ENCODE measurements around the gene RALBP1. TPM values are rescaled to one million over a fixed set of nuclear protein-coding genes. Genes with fewer than 3 reads are reported as not detected.

The RALBP1 gene
- total and polyA plus RNA-seq, 9 of the 15 experiments (the other 6 are each of a cell fraction or from before 2014, with no cell fraction given) = 10.9 to 70.0 (median 61.3) TPM

- TF ChIP-seq ATF3 (IDR thresholded peaks at IDR 0.05) = no peak; the same call in 1 of the 2 replicates
- peak; percentile 39; the same call in 1 of the 2 replicates for TF ChIP-seq ATF3 (CRISPR knock-in tag; conservative IDR thresholded peaks at IDR 0.05)
- no peak for TF ChIP-seq SRF (CRISPR knock-in tag; IDR thresholded peaks at IDR 0.05)
- no peak for TF ChIP-seq L3MBTL2 (IDR thresholded peaks at IDR 0.05)
- TF ChIP-seq, protein P1, sequence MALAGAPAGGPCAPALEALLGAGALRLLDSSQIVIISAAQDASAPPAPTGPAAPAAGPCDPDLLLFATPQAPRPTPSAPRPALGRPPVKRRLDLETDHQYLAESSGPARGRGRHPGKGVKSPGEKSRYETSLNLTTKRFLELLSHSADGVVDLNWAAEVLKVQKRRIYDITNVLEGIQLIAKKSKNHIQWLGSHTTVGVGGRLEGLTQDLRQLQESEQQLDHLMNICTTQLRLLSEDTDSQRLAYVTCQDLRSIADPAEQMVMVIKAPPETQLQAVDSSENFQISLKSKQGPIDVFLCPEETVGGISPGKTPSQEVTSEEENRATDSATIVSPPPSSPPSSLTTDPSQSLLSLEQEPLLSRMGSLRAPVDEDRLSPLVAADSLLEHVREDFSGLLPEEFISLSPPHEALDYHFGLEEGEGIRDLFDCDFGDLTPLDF (CRISPR knock-in tag; IDR thresholded peaks at IDR 0.05) = 0 out of 2 replicates have a peak, but pooled peaks have one; percentile 40
- no peak for TF ChIP-seq TAF9B (IDR thresholded peaks at IDR 0.05; ENCODE audit: partially characterized antibody)
- TF ChIP-seq POLR3G (IDR thresholded peaks at IDR 0.05; ENCODE audit: extremely low read depth, insufficient read length, insufficient replicate concordance) = no peak
- TF ChIP-seq ATF4 (CRISPR knock-in tag; IDR thresholded peaks at IDR 0.05) = no peak
- TF ChIP-seq FOSL1 (tag; conservative IDR thresholded peaks at IDR 0.05) = peak; percentile 37; the same call in 1 of the 2 replicates
- no peak for TF ChIP-seq HDAC8 (tag; IDR thresholded peaks at IDR 0.05)
- TF ChIP-seq GTF2F1 (IDR thresholded peaks at IDR 0.05; ENCODE audit: low read depth, low read length) = no peak
- TF ChIP-seq BCOR (IDR thresholded peaks at IDR 0.05) = no peak; the same call in 1 of the 2 replicates
- peak; percentile 99 for TF ChIP-seq NFIC (IDR thresholded peaks at IDR 0.05)
- TF ChIP-seq ETV6 (IDR thresholded peaks at IDR 0.05; ENCODE audit: borderline replicate concordance in 1 of 2, low read depth in 2 of 2, low read length in 1 of 2) = no peak
- no peak for TF ChIP-seq ETV6 (CRISPR knock-in tag; IDR thresholded peaks at IDR 0.05; ENCODE audit: borderline replicate concordance)
- TF ChIP-seq, protein P2, sequence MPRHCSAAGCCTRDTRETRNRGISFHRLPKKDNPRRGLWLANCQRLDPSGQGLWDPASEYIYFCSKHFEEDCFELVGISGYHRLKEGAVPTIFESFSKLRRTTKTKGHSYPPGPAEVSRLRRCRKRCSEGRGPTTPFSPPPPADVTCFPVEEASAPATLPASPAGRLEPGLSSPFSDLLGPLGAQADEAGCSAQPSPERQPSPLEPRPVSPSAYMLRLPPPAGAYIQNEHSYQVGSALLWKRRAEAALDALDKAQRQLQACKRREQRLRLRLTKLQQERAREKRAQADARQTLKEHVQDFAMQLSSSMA (CRISPR knock-in tag; IDR thresholded peaks at IDR 0.05) = no peak
- peak; percentile 47; the same call in 1 of the 2 replicates for TF ChIP-seq NFIX (CRISPR knock-in tag; IDR thresholded peaks at IDR 0.05; ENCODE audit: low read depth)
- no peak for TF ChIP-seq TARDBP (IDR thresholded peaks at IDR 0.05)
- TF ChIP-seq, protein P3, sequence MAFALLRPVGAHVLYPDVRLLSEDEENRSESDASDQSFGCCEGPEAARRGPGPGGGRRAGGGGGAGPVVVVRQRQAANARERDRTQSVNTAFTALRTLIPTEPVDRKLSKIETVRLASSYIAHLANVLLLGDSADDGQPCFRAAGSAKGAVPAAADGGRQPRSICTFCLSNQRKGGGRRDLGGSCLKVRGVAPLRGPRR (CRISPR knock-in tag; IDR thresholded peaks at IDR 0.05) = no peak
- no peak for TF ChIP-seq XRCC5 (IDR thresholded peaks at IDR 0.05; ENCODE audit: low read depth, low read length)
- no peak for TF ChIP-seq PCBP1 (IDR thresholded peaks at IDR 0.05; ENCODE audit: low read depth, low read length, poor library complexity, severe bottlenecking)
- TF ChIP-seq NFRKB (IDR thresholded peaks at IDR 0.05; ENCODE audit: low read depth) = no peak
- TF ChIP-seq ATF1 (CRISPR knock-in tag; IDR thresholded peaks at IDR 0.05) = no peak
- peak; percentile 69 for TF ChIP-seq ATF1 (tag; IDR thresholded peaks at IDR 0.05)
- no peak for TF ChIP-seq NCOA4 (IDR thresholded peaks at IDR 0.05; ENCODE audit: partially characterized antibody)
These were observed 100.2 kb downstream of the RALBP1 start (continued) for GRCh38 chr18:9575558-9575957.

All from K562 (cell line).